Jurkat, Clone E6-1 (cell line): Measurements from ENCODE around the gene MAP2K3.
"Not testable (repeated sequence)": the region's sequence is repeated elsewhere in the genome, so short reads cannot be mapped to it uniquely, and the experiment has no call there.

Experiments used
- DNase-seq: peaks from one replicate; pipeline ENCODE4 v3.0.0-alpha.2; 2011; ENCODE audit warnings: low read depth, low spot score
- H3K4me3 ChIP-seq: 2 replicates; pipeline ENCODE4 v1.5.1; 2011; ENCODE audit warnings: mild to moderate bottlenecking, low read length, control low read depth, moderate library complexity

MAP2K3 gene

GRCh38 chr17:21341925-21342540 lies 57.5 kb downstream of the MAP2K3 start:
- not testable (repeated sequence) for DNase-seq, H3K4me3 ChIP-seq

- not testable (repeated sequence) for DNase-seq, H3K4me3 ChIP-seq
Observed at GRCh38 chr17:21343061-21343949, 58.8 kb downstream of the MAP2K3 start.

- DNase-seq, H3K4me3 ChIP-seq: not testable (repeated sequence)
Observed at GRCh38 chr17:21344801-21345200, 60.3 kb downstream of the MAP2K3 start.

GRCh38 chr17:21345236-21345635 lies 60.7 kb downstream of the MAP2K3 start:
- no peak overlapping the region for H3K4me3 ChIP-seq
- no peak for DNase-seq

GRCh38 chr17:21346107-21346506 lies 61.6 kb downstream of the MAP2K3 start:
- DNase-seq, H3K4me3 ChIP-seq: not testable (repeated sequence)

- H3K4me3 ChIP-seq, DNase-seq: not testable (repeated sequence)
Observed at GRCh38 chr17:21346651-21347250, 62.2 kb downstream of the MAP2K3 start.

- DNase-seq, H3K4me3 ChIP-seq: not testable (repeated sequence)
Observed at GRCh38 chr17:21347660-21348059, 63.1 kb downstream of the MAP2K3 start.

- not testable (repeated sequence) for DNase-seq, H3K4me3 ChIP-seq
Observed at GRCh38 chr17:21348081-21348925, 63.8 kb downstream of the MAP2K3 start.

- not testable (repeated sequence) for DNase-seq, H3K4me3 ChIP-seq
Observed at GRCh38 chr17:21348926-21349261, 64.4 kb downstream of the MAP2K3 start.

GRCh38 chr17:21349358-21350050 lies 65.0 kb downstream of the MAP2K3 start:
- not testable (repeated sequence) for H3K4me3 ChIP-seq, DNase-seq

GRCh38 chr17:21350495-21350894 lies 66.0 kb downstream of the MAP2K3 start:
- DNase-seq, H3K4me3 ChIP-seq: not testable (repeated sequence)

GRCh38 chr17:21351366-21352065 lies 67.0 kb downstream of the MAP2K3 start:
- no peak for DNase-seq
- no peak overlapping the region for H3K4me3 ChIP-seq

- DNase-seq = no peak
- H3K4me3 ChIP-seq = no peak overlapping the region
Observed at GRCh38 chr17:21352221-21352980, 67.9 kb downstream of the MAP2K3 start.

- H3K4me3 ChIP-seq = no peak overlapping the region
- no peak for DNase-seq
Observed at GRCh38 chr17:21352981-21353265, 68.4 kb downstream of the MAP2K3 start.

- H3K4me3 ChIP-seq = no peak overlapping the region
Observed at GRCh38 chr17:21353326-21354010, 69.0 kb downstream of the MAP2K3 start.

GRCh38 chr17:21354796-21355385 lies 70.4 kb downstream of the MAP2K3 start:
- DNase-seq = no peak
- H3K4me3 ChIP-seq = no peak overlapping the region

More at GRCh38 chr17:21353326-21354010, 69.0 kb downstream of the MAP2K3 start:
- no peak for DNase-seq

GRCh38 chr17:21355586-21355985 lies 71.1 kb downstream of the MAP2K3 start:
- no peak overlapping the region for H3K4me3 ChIP-seq
- no peak for DNase-seq
